ENCODE measurements around the gene TRIM24.
A peak's percentile ranks its signal among the peaks of the same experiment; 100 is the strongest.

TRIM24 gene

GRCh38 chr7:138542183-138542582, 82.1 kb downstream of the TRIM24 start:
- no peak for TF ChIP-seq JUND (IDR thresholded peaks at IDR 0.05; ENCODE audit: low read depth)
- in situ Hi-C loops (cut with HindIII; ENCODE audit: low pct_unique_long_range_greater_than_20kb, low sequenced_read_pairs) = no loop called here
- DNase-seq (ENCODE audit: low read depth in 1 of 2, low spot score in 1 of 2) = no peak

- no peak for TF ChIP-seq JUND (IDR thresholded peaks at IDR 0.05; ENCODE audit: low read depth)
- DNase-seq (ENCODE audit: low read depth in 1 of 2, low spot score in 1 of 2) = no peak
- in situ Hi-C loops (cut with HindIII; ENCODE audit: low pct_unique_long_range_greater_than_20kb, low sequenced_read_pairs) = no loop called here
Observed at GRCh38 chr7:138543739-138544138, 83.7 kb downstream of the TRIM24 start.

GRCh38 chr7:138545123-138545522, 85.1 kb downstream of the TRIM24 start:
- peak in 1 of 2 experiments; percentile 20 for DNase-seq (ENCODE audit: low read depth in 1 of 2, low spot score in 1 of 2)
- in situ Hi-C loops (cut with HindIII; ENCODE audit: low pct_unique_long_range_greater_than_20kb, low sequenced_read_pairs) = no loop called here
- TF ChIP-seq JUND (IDR thresholded peaks at IDR 0.05; ENCODE audit: low read depth) = no peak

- in situ Hi-C loops (cut with HindIII; ENCODE audit: low pct_unique_long_range_greater_than_20kb, low sequenced_read_pairs) = no loop called here
- DNase-seq (ENCODE audit: low read depth in 1 of 2, low spot score in 1 of 2) = no peak
- TF ChIP-seq JUND (IDR thresholded peaks at IDR 0.05; ENCODE audit: low read depth) = no peak
Observed at GRCh38 chr7:138546064-138546619, 86.1 kb downstream of the TRIM24 start.

- no peak for DNase-seq (ENCODE audit: low read depth in 1 of 2, low spot score in 1 of 2)
- in situ Hi-C loops (cut with HindIII; ENCODE audit: low pct_unique_long_range_greater_than_20kb, low sequenced_read_pairs) = no loop called here
- TF ChIP-seq JUND (IDR thresholded peaks at IDR 0.05; ENCODE audit: low read depth) = no peak
Observed at GRCh38 chr7:138546829-138547228, 86.8 kb downstream of the TRIM24 start.

GRCh38 chr7:138549082-138549481, 89.0 kb downstream of the TRIM24 start:
- no peak for TF ChIP-seq JUND (IDR thresholded peaks at IDR 0.05; ENCODE audit: low read depth)
- DNase-seq (ENCODE audit: low read depth in 1 of 2, low spot score in 1 of 2) = no peak
- in situ Hi-C loops (cut with HindIII; ENCODE audit: low pct_unique_long_range_greater_than_20kb, low sequenced_read_pairs) = no loop called here

GRCh38 chr7:138550337-138550736, 90.3 kb downstream of the TRIM24 start:
- in situ Hi-C loops (cut with HindIII; ENCODE audit: low pct_unique_long_range_greater_than_20kb, low sequenced_read_pairs) = no loop called here
- no peak for DNase-seq (ENCODE audit: low read depth in 1 of 2, low spot score in 1 of 2)
- TF ChIP-seq JUND (IDR thresholded peaks at IDR 0.05; ENCODE audit: low read depth) = no peak

GRCh38 chr7:138551102-138551501, 91.0 kb downstream of the TRIM24 start:
- no peak for DNase-seq (ENCODE audit: low read depth in 1 of 2, low spot score in 1 of 2)
- in situ Hi-C loops (cut with HindIII; ENCODE audit: low pct_unique_long_range_greater_than_20kb, low sequenced_read_pairs) = no loop called here
- no peak for TF ChIP-seq JUND (IDR thresholded peaks at IDR 0.05; ENCODE audit: low read depth)

GRCh38 chr7:138553805-138554204, 93.7 kb downstream of the TRIM24 start:
- TF ChIP-seq JUND (IDR thresholded peaks at IDR 0.05; ENCODE audit: low read depth) = no peak
- in situ Hi-C loops (cut with HindIII; ENCODE audit: low pct_unique_long_range_greater_than_20kb, low sequenced_read_pairs) = no loop called here
- no peak for DNase-seq (ENCODE audit: low read depth in 1 of 2, low spot score in 1 of 2)

GRCh38 chr7:138554674-138555073, 94.6 kb downstream of the TRIM24 start:
- DNase-seq (ENCODE audit: low read depth in 1 of 2, low spot score in 1 of 2) = no peak
- in situ Hi-C loops (cut with HindIII; ENCODE audit: low pct_unique_long_range_greater_than_20kb, low sequenced_read_pairs) = no loop called here
- TF ChIP-seq JUND (IDR thresholded peaks at IDR 0.05; ENCODE audit: low read depth) = no peak

- in situ Hi-C loops (cut with HindIII; ENCODE audit: low pct_unique_long_range_greater_than_20kb, low sequenced_read_pairs) = no loop called here
- TF ChIP-seq JUND (IDR thresholded peaks at IDR 0.05; ENCODE audit: low read depth) = no peak
- no peak for DNase-seq (ENCODE audit: low read depth in 1 of 2, low spot score in 1 of 2)
Observed at GRCh38 chr7:138555684-138556083, 95.6 kb downstream of the TRIM24 start.

GRCh38 chr7:138556771-138557484, 96.9 kb downstream of the TRIM24 start:
- no peak for TF ChIP-seq JUND (IDR thresholded peaks at IDR 0.05; ENCODE audit: low read depth)
- in situ Hi-C loops (cut with HindIII; ENCODE audit: low pct_unique_long_range_greater_than_20kb, low sequenced_read_pairs) = no loop called here
- no peak for DNase-seq (ENCODE audit: low read depth in 1 of 2, low spot score in 1 of 2)

GRCh38 chr7:138559448-138559847, 99.4 kb downstream of the TRIM24 start:
- DNase-seq (ENCODE audit: low read depth in 1 of 2, low spot score in 1 of 2) = no peak
- no peak for TF ChIP-seq JUND (IDR thresholded peaks at IDR 0.05; ENCODE audit: low read depth)
- in situ Hi-C loops (cut with HindIII; ENCODE audit: low pct_unique_long_range_greater_than_20kb, low sequenced_read_pairs) = no loop called here

GRCh38 chr7:138563808-138564207, 103.7 kb downstream of the TRIM24 start:
- TF ChIP-seq JUND (IDR thresholded peaks at IDR 0.05; ENCODE audit: low read depth) = no peak
- in situ Hi-C loops (cut with HindIII; ENCODE audit: low pct_unique_long_range_greater_than_20kb, low sequenced_read_pairs) = no loop called here
- peak in 1 of 2 experiments; percentile 10 for DNase-seq (ENCODE audit: low read depth in 1 of 2, low spot score in 1 of 2)

Measured in T47D (cell line).